Keratinocyte (primary cell): ENCODE data around the gene P3H1. TPM values are rescaled to one million over a fixed set of nuclear protein-coding genes. Genes with fewer than 3 reads are reported as not detected.

Source experiments
- DNase-seq: peaks from one replicate; pipeline ENCODE4 v3.0.0-alpha.2; 2011; ENCODE audit warnings: low read depth, missing footprints, low spot score
- FAIRE-seq: peaks from 2 replicates; lab custom pipeline; 2011; peaks lifted over from hg19 to GRCh38; lab: Jason Lieb, UNC
- H2AFZ ChIP-seq: 2 replicates; pipeline ENCODE4 v1.6.0; 2012; ENCODE audit warnings: low read length, control low read depth, inconsistent platforms; ENCODE audit not compliant: control insufficient read depth
- H3K27ac ChIP-seq: 2 replicates; pipeline ENCODE4 v1.5.1; 2011; ENCODE audit warnings: low read length; ENCODE audit not compliant: control insufficient read depth, insufficient read depth
- H3K27me3 ChIP-seq: 3 replicates; pipeline ENCODE4 v1.6.0; 2011; ENCODE audit warnings: low read length; ENCODE audit not compliant: control insufficient read depth, insufficient read depth; ENCODE audit errors: extremely low read depth
- H3K36me3 ChIP-seq, 2 experiments: 2 replicates in 1 of 2; 3 replicates in 1 of 2; pipeline ENCODE4 v1.5.1; 2011; ENCODE audit warnings: low read length in 2 of 2, mild to moderate bottlenecking in 1 of 2; ENCODE audit not compliant: control insufficient read depth in 2 of 2, insufficient read depth in 2 of 2; ENCODE audit errors: extremely low read depth in 1 of 2
- H3K4me1 ChIP-seq: 3 replicates; pipeline ENCODE4 v1.5.1; 2011; ENCODE audit warnings: low read length; ENCODE audit not compliant: control insufficient read depth, insufficient read depth; ENCODE audit errors: extremely low read depth
- H3K4me2 ChIP-seq: 3 replicates; pipeline ENCODE4 v1.6.0; 2011; ENCODE audit warnings: low read depth, low read length; ENCODE audit not compliant: control insufficient read depth, insufficient read depth; ENCODE audit errors: extremely low read depth
- H3K4me3 ChIP-seq, 3 experiments: fragments of 200-600 bp in 1 of 3; sonication (generic) in 1 of 3; 2 replicates in 2 of 3; 3 replicates in 1 of 3; pipeline ENCODE4 v1.5.1; 2011 to 2016; ENCODE audit warnings: low read length in 3 of 3, mild to moderate bottlenecking in 3 of 3, control low read depth in 2 of 3, inconsistent platforms in 1 of 3, low read depth in 1 of 3, mixed read lengths in 1 of 3, mixed run types in 1 of 3, moderate library complexity in 1 of 3; ENCODE audit not compliant: control insufficient read depth in 2 of 3, insufficient read depth in 2 of 3; ENCODE audit errors: extremely low read depth in 1 of 3
- H3K79me2 ChIP-seq: 2 replicates; pipeline ENCODE4 v1.6.0; 2012; ENCODE audit warnings: low read length; ENCODE audit not compliant: control insufficient read depth, insufficient read depth
- H3K9ac ChIP-seq: 3 replicates; pipeline ENCODE4 v1.6.0; 2011; ENCODE audit warnings: low read length; ENCODE audit not compliant: control insufficient read depth, insufficient read depth; ENCODE audit errors: extremely low read depth
- H3K9me1 ChIP-seq: 3 replicates; pipeline ENCODE4 v1.6.0; 2011; ENCODE audit warnings: low read length; ENCODE audit not compliant: control insufficient read depth, insufficient read depth; ENCODE audit errors: extremely low read depth
- H3K9me3 ChIP-seq: 2 replicates; pipeline ENCODE4 v1.5.1; 2012; ENCODE audit warnings: low read depth, low read length; ENCODE audit not compliant: control insufficient read depth
- H4K20me1 ChIP-seq: 3 replicates; pipeline ENCODE4 v1.6.0; 2011; ENCODE audit warnings: low read length; ENCODE audit not compliant: control insufficient read depth, insufficient read depth; ENCODE audit errors: extremely low read depth
- CTCF ChIP-seq, 3 experiments: IDR thresholded peaks in 1 of 3; conservative IDR thresholded peaks in 1 of 3; optimal IDR thresholded peaks in 1 of 3; 2 replicates in 2 of 3; 3 replicates in 1 of 3; pipeline versions ENCODE3 to v1.5.1; 2011; ENCODE audit warnings: low read length in 3 of 3, mild to moderate bottlenecking in 3 of 3, moderate library complexity in 2 of 3, control low read depth in 1 of 3, inconsistent platforms in 1 of 3; ENCODE audit not compliant: insufficient read depth in 2 of 3; ENCODE audit errors: extremely low read depth in 1 of 3
- EZH2 ChIP-seq: IDR thresholded peaks from one replicate; pipeline ENCODE4 v1.6.1; 2012; ENCODE audit warnings: inconsistent platforms, mild to moderate bottlenecking, low read length, moderate library complexity
- dilution Hi-C: fragments of 300-500 bp; cut with MboI; formaldehyde crosslinking; loops from one replicate; pipeline ENCODE4 v1.7.0; 2020; ENCODE audit warnings: low sequenced_read_pairs; ENCODE audit not compliant: extremely low pct_ligation_motif_present
- polyA plus RNA-seq, 5 experiments: library from polyadenylated mRNA; depleted of rRNA in 3 of 5; stranded (reverse) in 3 of 5; stranded (forward) in 1 of 5; unstranded in 1 of 5; fragments of >200 nt; gene quantifications; 1 replicate in 1 of 5; 2 replicates in 3 of 5; 3 replicates in 1 of 5; pipeline versions ENCODE4 v1.2.1 to v1.2.3, GENCODE V29; 2011 to 2012; ENCODE audit warnings: missing spikeins in 2 of 5, low read depth in 1 of 5, low replicate concordance in 1 of 5

The P3H1 gene
- polyA plus RNA-seq, 1 donor (not counting 4 experiments of a cell fraction or from before 2014, with no cell fraction given) = 24.4 TPM

- peak overlapping the region; percentile 86 for H3K4me2 ChIP-seq
- H3K79me2 ChIP-seq = no peaks in the 10 kb centered on the region
- peak overlapping the region; percentile 93 for H3K27ac ChIP-seq
- FAIRE-seq = peak; percentile 99
- peak overlapping the region in 2 of 3 experiments; percentile 14 to 47 for H3K4me3 ChIP-seq
- H3K36me3 ChIP-seq = peaks cover 5 to 15% of the 10 kb centered on the region in 2 experiments
- peak overlapping the region; percentile 82 for H2AFZ ChIP-seq
- TF ChIP-seq EZH2 = no peak
- no peak for TF ChIP-seq CTCF (optimal IDR thresholded peaks at IDR 0.05 in 1 of 3, IDR thresholded peaks at IDR 0.05 in 1 of 3, conservative IDR thresholded peaks at IDR 0.05 in 1 of 3; ENCODE audit: extremely low read depth in 1 of 3, insufficient read depth in 2 of 3, low read length in 3 of 3)
- peak; percentile 97 for DNase-seq
- dilution Hi-C loops = no loop called here
- peaks cover 23% of the 10 kb centered on the region for H3K4me1 ChIP-seq
- peaks cover 2% of the 10 kb centered on the region for H3K9me1 ChIP-seq
- no peaks in the 10 kb centered on the region for H3K27me3 ChIP-seq
- H4K20me1 ChIP-seq = no peaks in the 10 kb centered on the region
- no peaks in the 10 kb centered on the region for H3K9me3 ChIP-seq
- peak overlapping the region; percentile 65 for H3K9ac ChIP-seq
Observed at GRCh38 chr1:42743317-42744147, 23.3 kb downstream of the P3H1 start.

GRCh38 chr1:42742617-42743316 lies 24.1 kb downstream of the P3H1 start:
- no peaks in the 10 kb centered on the region for H3K9me3 ChIP-seq
- H3K9me1 ChIP-seq = peaks cover 2% of the 10 kb centered on the region
- H2AFZ ChIP-seq = peak overlapping the region; percentile 82
- H4K20me1 ChIP-seq = no peaks in the 10 kb centered on the region
- peak overlapping the region; percentile 65 for H3K9ac ChIP-seq
- no peak for TF ChIP-seq EZH2
- TF ChIP-seq CTCF (optimal IDR thresholded peaks at IDR 0.05 in 1 of 3, IDR thresholded peaks at IDR 0.05 in 1 of 3, conservative IDR thresholded peaks at IDR 0.05 in 1 of 3; ENCODE audit: extremely low read depth in 1 of 3, insufficient read depth in 2 of 3, low read length in 3 of 3) = no peak
- no peaks in the 10 kb centered on the region for H3K27me3 ChIP-seq
- DNase-seq (no peak), FAIRE-seq (no peak)
- H3K27ac ChIP-seq = peak overlapping the region; percentile 93
- dilution Hi-C loops = no loop called here
- no peaks in the 10 kb centered on the region for H3K79me2 ChIP-seq
- H3K4me1 ChIP-seq = peaks cover 23% of the 10 kb centered on the region
- peaks cover 5 to 12% of the 10 kb centered on the region in 2 experiments for H3K36me3 ChIP-seq
- peak overlapping the region in 2 of 3 experiments; percentile 14 to 47 for H3K4me3 ChIP-seq
- peak overlapping the region; percentile 86 for H3K4me2 ChIP-seq
